Right lobe of liver (tissue), 6 donors: ENCODE measurements around the gene ITPRIPL1. TPM values are rescaled to one million over a fixed set of nuclear protein-coding genes. Genes with fewer than 3 reads are reported as not detected.

Experiments
- ATAC-seq, 4 donors: fragments of 200-7000 bp; cut with Tn5 transposase; one replicate each; pipeline ENCODE4 v1.9.1; 2020; ENCODE audit warnings: mild to moderate bottlenecking in 4 of 4, moderate library complexity in 4 of 4
- DNase-seq, 3 donors: peaks; one replicate each; pipeline ENCODE4 v3.0.0-alpha.2; 2020
- H3K27ac ChIP-seq, 3 donors: fragments of 200-600 bp; one replicate each; pipeline ENCODE4 v1.8.0; 2022
- H3K27me3 ChIP-seq, 2 donors: fragments of 200-600 bp; one replicate each; pipeline ENCODE4 v1.8.0; 2022
- H3K36me3 ChIP-seq, 4 donors: fragments of 200-600 bp; sonication (generic) in 1 of 4; one replicate each; pipeline versions ENCODE4 v1.5.1 to v1.8.0; 2017 to 2022; ENCODE audit warnings: control low read depth in 1 of 4
- H3K4me1 ChIP-seq, 4 donors: fragments of 200-600 bp; sonication (generic) in 1 of 4; one replicate each; pipeline versions ENCODE4 v1.5.1 to v1.8.0; 2017 to 2022; ENCODE audit warnings: control low read depth in 1 of 4
- H3K4me3 ChIP-seq, 3 donors: fragments of 200-600 bp; one replicate each; pipeline ENCODE4 v1.8.0; 2022
- H3K9me3 ChIP-seq, 4 donors: fragments of 200-600 bp; sonication (generic) in 1 of 4; one replicate each; pipeline versions ENCODE4 v1.5.1 to v1.8.0; 2017 to 2022; ENCODE audit warnings: control low read depth in 1 of 4
- POLR2A ChIP-seq: fragments of 450-650 bp; IDR thresholded peaks from one replicate; pipeline ENCODE4 v1.6.1; 2017; ENCODE audit warnings: antibody characterized with exemption, mild to moderate bottlenecking
- WGBS: methylation state at CpG from one replicate; pipeline ENCODE4 v1.1.6; 2018; ENCODE audit warnings: low coverage, low lambda C conversion rate; ENCODE audit not compliant: insufficient coverage; ENCODE audit errors: missing lambda C conversion rate; 5-methylcytosine and 5-hydroxymethylcytosine counted together
- intact Hi-C, 2 donors: fragments of 100-400 bp; cut with DNase I; formaldehyde crosslinking; loops; one replicate each; pipeline versions ENCODE4 v1.11.2 to v1.14.1; 2022
- total RNA-seq, 6 experiments: library from RNA; depleted of rRNA in 2 of 6; stranded (reverse); fragments of >200 nt in 2 of 6; fragmentation: NEBNext Ultra II Directional in 3 of 6; extraction: Animal tissue kit (Norgen Biotek cat#: 25700) in 3 of 6; gene quantifications; one replicate each; pipeline versions ENCODE4 v1.1.0 to v1.2.4, GENCODE V29; 2016 to 2023
- TF ChIP-seq, protein P1 (sequence below), 4 donors: fragments of 200-600 bp in 3 of 4; fragments of 450-650 bp in 1 of 4; IDR thresholded peaks; one replicate each; pipeline versions ENCODE4 v1.5.1 to v1.8.0; 2016 to 2022; ENCODE audit warnings: antibody characterized with exemption in 4 of 4, mild to moderate bottlenecking in 2 of 4
- donor health status: DM: no; HTN: yes; CAD: no.
- donor health status: DM: no; HTN: no; CAD: no.
- donor health status: DM: no; HTN: no; CAD: no.
- donor health status: DM: no; HTN: yes; CAD: no.
- donor health status: DM: no; HTN: yes; CAD: no.

Gene ITPRIPL1
- total RNA-seq, 6 experiments from 2014 or later: 0.15 to 1.2 (median 0.24) TPM

DNA sequence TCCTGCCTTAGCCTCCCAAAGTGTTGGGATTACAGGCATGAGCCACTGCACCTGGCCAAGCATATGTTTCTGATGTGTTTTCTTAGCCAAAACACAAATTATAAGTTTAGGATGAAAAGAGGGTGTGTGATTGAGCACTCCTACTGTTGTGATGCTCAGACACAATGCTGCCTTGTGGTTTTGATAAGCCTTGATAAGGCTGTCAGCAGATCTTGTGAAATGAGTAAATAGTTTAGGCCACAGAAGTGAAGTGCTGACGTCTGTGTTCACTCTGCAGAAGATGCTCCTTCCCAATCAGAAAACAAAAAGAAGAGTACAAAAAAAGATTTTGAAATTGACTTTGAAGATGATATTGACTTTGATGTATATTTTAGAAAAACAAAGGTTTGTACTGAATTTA is 34.7 kb downstream of the ITPRIPL1 start:
- Histone ChIP-seq H3K27me3 (no peaks in the 10 kb centered on the region), H3K36me3 (no peaks in the 10 kb centered on the region), H3K4me1 (peaks cover 0 to 14% (median 2%) of the 10 kb centered on the region in 4 donors), H3K27ac (no peak overlapping the region), H3K9me3 (no peaks in the 10 kb centered on the region), H3K4me3 (no peak overlapping the region)
- intact Hi-C loops: no loop called here
- ATAC-seq (peak in 2 of 4 donors; percentile 31 to 50), DNase-seq (no peak)
- WGBS: 19% methylated on average over 1 of the region's 1 CpG
- no peak for TF ChIP-seq POLR2A
- TF ChIP-seq, protein P1, sequence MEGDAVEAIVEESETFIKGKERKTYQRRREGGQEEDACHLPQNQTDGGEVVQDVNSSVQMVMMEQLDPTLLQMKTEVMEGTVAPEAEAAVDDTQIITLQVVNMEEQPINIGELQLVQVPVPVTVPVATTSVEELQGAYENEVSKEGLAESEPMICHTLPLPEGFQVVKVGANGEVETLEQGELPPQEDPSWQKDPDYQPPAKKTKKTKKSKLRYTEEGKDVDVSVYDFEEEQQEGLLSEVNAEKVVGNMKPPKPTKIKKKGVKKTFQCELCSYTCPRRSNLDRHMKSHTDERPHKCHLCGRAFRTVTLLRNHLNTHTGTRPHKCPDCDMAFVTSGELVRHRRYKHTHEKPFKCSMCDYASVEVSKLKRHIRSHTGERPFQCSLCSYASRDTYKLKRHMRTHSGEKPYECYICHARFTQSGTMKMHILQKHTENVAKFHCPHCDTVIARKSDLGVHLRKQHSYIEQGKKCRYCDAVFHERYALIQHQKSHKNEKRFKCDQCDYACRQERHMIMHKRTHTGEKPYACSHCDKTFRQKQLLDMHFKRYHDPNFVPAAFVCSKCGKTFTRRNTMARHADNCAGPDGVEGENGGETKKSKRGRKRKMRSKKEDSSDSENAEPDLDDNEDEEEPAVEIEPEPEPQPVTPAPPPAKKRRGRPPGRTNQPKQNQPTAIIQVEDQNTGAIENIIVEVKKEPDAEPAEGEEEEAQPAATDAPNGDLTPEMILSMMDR (IDR thresholded peaks at IDR 0.05): no peak

DNA sequence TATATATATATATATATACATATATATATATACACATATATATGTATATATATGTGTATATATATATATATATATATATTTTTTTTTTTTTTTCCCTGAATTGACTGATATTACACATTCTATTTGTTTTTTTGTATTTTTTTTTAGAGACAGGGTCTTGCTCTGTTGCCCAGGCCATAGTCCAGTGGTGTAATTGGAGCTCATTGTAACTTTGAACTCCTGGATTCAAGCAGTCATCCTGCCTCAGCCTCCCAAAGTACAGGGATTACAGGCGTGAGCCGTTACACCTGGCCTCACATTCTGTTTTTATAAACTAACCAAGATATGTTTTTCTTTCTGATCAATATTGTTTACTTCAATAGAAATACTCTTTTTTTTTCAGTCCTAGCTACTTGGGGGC is 36.6 kb downstream of the ITPRIPL1 start:
- DNase-seq (no peak), ATAC-seq (no peak)
- no peak for TF ChIP-seq POLR2A
- TF ChIP-seq, protein P1 (IDR thresholded peaks at IDR 0.05): no peak
- Histone ChIP-seq H3K27ac (no peak overlapping the region), H3K4me1 (peaks cover 0 to 8% (median 2%) of the 10 kb centered on the region in 4 donors), H3K4me3 (no peak overlapping the region), H3K27me3 (no peaks in the 10 kb centered on the region), H3K36me3 (no peaks in the 10 kb centered on the region), H3K9me3 (no peaks in the 10 kb centered on the region)
- 29% methylated on average over 2 of the region's 2 CpGs for WGBS
- intact Hi-C loops: no loop called here

DNA sequence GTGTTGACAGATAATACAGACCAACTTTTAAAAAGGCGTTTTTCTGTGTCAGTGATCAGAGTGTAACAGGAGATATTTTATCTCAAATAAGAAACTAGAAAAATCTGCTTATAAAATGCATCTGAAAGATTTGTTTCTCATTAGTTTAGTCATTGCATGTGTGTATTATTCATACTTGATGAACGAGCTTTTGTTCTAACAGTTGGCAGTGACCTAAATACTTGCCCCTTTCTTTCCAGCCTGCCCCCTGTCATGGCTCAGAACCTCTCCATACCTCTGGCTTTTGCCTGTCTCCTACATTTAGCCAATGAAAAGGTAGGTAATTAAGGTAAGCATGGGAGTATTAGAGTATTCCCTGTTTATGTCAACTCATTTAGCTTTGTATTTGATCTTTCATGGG is 44.1 kb downstream of the ITPRIPL1 start:
- intact Hi-C loops: no loop called here
- no peak for TF ChIP-seq POLR2A
- TF ChIP-seq, protein P1 (IDR thresholded peaks at IDR 0.05): no peak
- 91% methylated on average over 2 of the region's 2 CpGs for WGBS
- Histone ChIP-seq H3K27me3 (no peaks in the 10 kb centered on the region), H3K27ac (no peak overlapping the region), H3K9me3 (no peaks in the 10 kb centered on the region), H3K4me3 (no peak overlapping the region), H3K36me3 (no peaks in the 10 kb centered on the region), H3K4me1 (peaks cover 0 to 1% (median 0%) of the 10 kb centered on the region in 4 donors)
- ATAC-seq: no peak
- DNase-seq: no peak

GRCh38 chr2:96374211-96374951 is 49.3 kb downstream of the ITPRIPL1 start:
- DNase-seq (peak in 2 of 3 donors; percentile 58 to 72), ATAC-seq (peak; percentile 42 to 70 (median 55))
- 10% methylated on average over 2 of the region's 2 CpGs for WGBS
- H3K27me3 ChIP-seq: no peaks in the 10 kb centered on the region
- H3K36me3 ChIP-seq: no peaks in the 10 kb centered on the region
- no peak overlapping the region for H3K4me3 ChIP-seq
- no peak for TF ChIP-seq POLR2A
- TF ChIP-seq, protein P1 (IDR thresholded peaks at IDR 0.05): no peak
- peaks cover 0 to 5% (median 0%) of the 10 kb centered on the region in 4 donors for H3K4me1 ChIP-seq
- no peak overlapping the region for H3K27ac ChIP-seq
- H3K9me3 ChIP-seq: no peaks in the 10 kb centered on the region
- intact Hi-C loops: no loop called here

Other genes starting within 250 kb of the ITPRIPL1 start
- 1 to 10 TPM; 1.7 to 8.1 (median 3.2) TPM for gene ADRA2B, start 208.7 kb upstream of the ITPRIPL1 start, total RNA-seq
- gene ASTL, start 186.8 kb upstream of the ITPRIPL1 start, total RNA-seq: not detected
- 1 to 10 TPM in 5 of 6 experiments, under 1 TPM in 1; 0.44 to 2.5 (median 1.2) TPM for gene DUSP2, start 179.9 kb upstream of the ITPRIPL1 start, total RNA-seq
- gene STARD7, start 116.5 kb upstream of the ITPRIPL1 start, total RNA-seq: 10 to 100 TPM; 52.8 to 83.9 (median 65.4) TPM
- gene TMEM127, start 59.3 kb upstream of the ITPRIPL1 start, total RNA-seq: 10 to 100 TPM; 28.3 to 42.6 (median 32.8) TPM
- gene CIAO1, start 59.1 kb upstream of the ITPRIPL1 start, total RNA-seq: 10 to 100 TPM; 39.8 to 80.3 (median 45.0) TPM
- gene SNRNP200, start 19.8 kb upstream of the ITPRIPL1 start, total RNA-seq: 10 to 100 TPM; 43.6 to 52.5 (median 46.8) TPM
- gene NCAPH, start 10.4 kb downstream of the ITPRIPL1 start, total RNA-seq: 1 to 10 TPM in 2 of 6 experiments, under 1 TPM in 4; 0.24 to 1.6 (median 0.72) TPM
- 1 to 10 TPM in 3 of 6 experiments, under 1 TPM in 3; 0.23 to 3.0 (median 1.4) TPM for gene NEURL3, start 180.0 kb downstream of the ITPRIPL1 start, total RNA-seq
- gene ARID5A, start 211.4 kb downstream of the ITPRIPL1 start, total RNA-seq: 10 to 100 TPM; 13.2 to 23.1 (median 16.9) TPM